ENCODE data around the gene XAB2.

The XAB2 gene

DNA sequence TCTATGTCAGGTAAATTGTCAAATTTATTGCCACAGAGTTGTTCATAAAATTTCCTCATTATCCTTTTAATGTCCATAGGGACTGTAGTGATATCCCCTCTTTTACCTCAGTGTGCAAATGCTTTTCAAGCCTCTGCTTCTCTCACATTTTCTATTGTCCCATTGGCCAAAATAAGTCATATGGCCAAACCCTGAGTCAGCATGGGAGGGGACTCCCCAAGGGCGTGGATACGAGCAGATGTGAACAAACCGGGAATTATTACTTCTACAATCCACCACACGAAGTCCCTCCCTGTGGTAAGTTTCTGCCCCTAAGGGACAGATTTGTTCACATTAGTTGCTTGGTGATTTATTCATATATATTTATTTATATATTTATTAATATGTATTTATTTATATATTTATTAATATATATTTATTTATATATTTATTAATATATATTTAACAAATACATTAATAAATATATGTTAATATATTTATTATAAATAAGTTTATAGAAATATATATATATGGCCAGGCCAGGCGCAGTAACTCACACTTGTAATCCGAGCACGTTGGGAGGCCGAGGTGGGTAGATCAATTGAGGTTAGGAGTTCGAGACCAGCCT, 53.8 kb downstream of the XAB2 start:
- DNase-seq, result no peak

DNA sequence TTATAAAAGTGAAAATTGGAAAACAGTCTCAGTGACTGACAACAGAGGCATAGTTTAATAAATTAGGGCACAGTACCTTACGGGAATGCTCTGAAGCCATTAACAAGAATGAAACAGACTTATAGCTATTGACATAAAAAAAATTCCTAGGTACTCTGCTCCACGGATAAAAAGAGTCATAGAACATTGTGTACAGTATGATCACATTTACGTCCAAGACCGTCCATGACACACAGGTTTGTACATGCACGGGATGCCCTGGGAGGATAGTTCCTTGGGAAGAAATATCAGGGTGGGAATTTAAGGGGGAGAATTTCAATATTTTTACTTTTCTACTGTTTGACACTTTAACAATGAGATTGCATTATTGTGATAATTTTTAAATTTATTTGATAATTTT, 58.6 kb downstream of the XAB2 start:
- DNase-seq, result no peak
